NCI-H2029 treated with DMSO at 0.1 percent for 48 hours (cell line): ENCODE results near the gene SETD1B.
"Not testable (repeated sequence)": the region's sequence is repeated elsewhere in the genome, so short reads cannot be mapped to it uniquely, and the experiment has no call there.

Experiments
- DNase-seq: peaks from one replicate; lab custom pipeline; 2025; lab: John Stamatoyannopoulos, UW

Gene SETD1B

DNA sequence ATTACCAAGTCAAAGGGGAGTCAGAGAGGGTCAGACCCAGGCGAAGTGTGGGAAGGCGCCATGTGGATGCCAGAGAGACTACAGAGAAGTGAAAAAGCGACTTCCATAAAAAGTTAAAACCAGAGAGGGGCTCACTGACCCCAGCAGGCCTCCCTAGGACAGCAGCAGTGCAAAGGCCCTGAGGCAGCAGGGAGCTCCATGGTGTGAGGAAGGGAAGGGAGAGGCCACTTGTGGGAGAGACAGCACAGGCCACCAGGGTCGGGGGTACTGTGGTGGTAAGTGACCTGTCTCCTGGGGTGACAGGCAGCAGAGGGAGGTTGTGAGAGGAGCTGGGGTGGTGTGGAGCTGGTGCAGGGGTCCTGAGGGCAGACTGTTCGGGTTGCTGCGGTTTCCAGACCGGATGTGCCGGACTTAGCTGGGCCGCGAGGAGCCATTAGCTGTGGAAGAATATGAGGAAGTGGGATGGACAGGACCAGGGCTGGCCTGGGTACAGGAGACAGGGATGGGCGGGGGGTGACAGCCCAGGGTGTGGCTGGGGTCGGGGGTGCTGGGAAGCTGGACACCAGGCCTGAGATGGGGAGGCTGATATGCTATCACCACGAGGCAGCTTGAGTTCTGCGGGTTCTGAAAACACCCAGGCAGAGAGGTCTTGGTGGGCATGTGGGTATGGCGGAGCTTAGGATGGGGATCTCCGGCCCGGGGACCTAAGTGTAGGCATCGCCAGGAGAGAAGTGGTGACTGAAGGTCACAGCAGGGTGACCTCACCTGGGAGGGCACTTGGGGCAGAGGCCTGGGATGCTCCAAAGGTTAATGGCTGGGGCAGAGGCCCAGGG lies 22.7 kb downstream of the SETD1B start:
- no peak for DNase-seq

DNA sequence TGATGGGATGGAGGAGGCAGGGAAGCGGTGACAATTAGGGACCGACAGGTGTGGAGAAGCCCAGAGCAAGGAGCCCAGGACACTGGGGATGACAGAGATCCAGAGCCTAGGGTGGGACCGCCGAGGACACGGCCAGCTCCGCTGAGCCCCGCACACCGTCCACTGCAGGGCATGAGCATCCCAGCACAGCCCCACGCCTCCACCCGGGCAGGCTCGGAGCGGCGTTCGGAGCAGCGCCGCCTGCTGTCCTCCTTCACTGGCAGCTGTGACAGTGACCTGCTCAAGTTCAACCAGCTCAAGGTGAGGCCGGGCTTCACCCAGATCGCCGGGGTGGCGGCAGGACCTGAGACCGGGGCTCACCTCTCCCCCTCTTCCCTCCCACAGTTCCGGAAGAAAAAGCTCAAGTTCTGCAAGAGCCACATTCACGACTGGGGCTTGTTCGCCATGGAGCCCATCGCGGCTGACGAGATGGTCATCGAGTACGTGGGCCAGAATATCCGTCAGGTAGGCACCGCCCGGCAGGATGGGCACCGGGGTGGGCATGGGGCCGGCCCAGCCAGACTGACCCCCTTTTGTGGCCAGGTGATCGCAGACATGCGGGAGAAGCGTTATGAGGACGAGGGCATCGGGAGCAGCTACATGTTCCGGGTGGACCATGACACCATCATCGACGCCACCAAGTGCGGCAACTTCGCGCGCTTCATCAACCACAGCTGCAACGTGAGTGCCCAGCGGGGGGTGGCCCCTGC lies 23.7 kb downstream of the SETD1B start:
- no peak for DNase-seq

DNA sequence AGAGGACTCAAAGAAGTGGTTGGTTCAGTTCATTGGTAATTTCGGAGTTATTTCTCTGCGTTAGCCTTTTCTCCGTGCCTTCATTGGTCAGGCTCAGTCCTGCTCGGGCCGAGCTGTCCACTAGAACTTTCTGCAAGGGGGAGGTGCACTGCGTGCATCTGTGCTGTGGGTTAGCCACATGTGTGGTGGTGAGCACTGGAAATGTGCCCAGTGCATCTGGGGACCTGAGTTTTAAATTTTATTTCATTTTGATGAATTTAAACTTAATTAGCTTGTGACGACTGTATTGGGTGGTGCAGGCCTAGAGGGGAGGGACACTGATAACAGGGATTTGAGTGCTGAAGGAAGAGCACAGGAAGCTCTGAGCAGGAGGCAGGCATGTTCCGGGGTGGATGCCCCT lies 24.5 kb downstream of the SETD1B start:
- no peak for DNase-seq

DNA sequence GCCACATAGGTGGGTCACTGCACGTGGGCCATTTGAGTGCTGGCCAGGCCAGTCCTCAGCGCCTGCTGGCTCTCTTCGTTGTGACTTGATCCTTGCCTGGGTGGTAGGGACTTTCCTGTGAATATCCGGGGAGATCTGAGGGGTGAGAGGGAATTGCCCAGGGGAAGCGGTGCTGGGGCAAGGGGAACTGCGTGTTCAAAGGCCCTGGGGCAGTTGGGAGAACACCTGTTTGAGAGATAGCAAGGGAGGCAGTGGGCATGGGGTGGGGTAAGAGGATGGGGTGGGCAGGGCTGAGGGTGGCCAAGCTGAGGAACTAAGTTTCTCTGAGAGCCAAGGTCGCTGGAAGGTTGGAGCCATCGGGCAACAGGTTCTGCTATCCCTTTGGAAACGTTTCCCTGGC lies 25.0 kb downstream of the SETD1B start:
- no peak for DNase-seq

DNA sequence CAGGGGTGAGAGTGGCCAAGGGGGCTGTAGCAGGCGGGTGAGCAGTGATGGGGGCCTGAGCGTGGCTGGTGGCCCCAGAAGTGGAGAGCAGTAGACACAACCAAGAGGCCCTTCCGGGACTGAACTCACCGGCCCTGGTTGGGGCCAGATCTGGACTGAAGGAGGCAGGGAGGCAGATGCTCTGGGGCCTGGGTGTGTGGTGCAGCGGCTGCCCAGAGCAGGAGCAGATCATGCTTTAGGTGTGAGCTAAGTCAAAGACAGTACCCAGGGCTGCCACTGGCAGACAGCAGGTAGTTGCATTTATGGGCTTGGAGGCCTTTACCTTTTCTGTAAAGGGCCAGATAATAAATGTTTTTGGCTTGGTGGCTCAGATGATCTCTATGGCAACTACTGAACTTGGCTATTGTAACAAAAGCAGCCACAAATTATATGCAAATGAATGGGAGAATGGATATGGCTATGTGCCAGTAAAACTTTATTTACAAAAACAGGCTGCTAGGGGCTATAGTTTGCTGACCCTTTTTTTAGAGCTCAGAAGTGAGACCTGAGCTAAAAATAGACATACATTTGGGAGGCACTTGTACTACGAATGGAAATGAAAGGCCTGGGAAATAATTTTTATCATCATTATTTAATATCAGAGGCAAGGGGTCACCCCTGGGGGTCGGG lies 25.6 kb downstream of the SETD1B start:
- no peak for DNase-seq

DNA sequence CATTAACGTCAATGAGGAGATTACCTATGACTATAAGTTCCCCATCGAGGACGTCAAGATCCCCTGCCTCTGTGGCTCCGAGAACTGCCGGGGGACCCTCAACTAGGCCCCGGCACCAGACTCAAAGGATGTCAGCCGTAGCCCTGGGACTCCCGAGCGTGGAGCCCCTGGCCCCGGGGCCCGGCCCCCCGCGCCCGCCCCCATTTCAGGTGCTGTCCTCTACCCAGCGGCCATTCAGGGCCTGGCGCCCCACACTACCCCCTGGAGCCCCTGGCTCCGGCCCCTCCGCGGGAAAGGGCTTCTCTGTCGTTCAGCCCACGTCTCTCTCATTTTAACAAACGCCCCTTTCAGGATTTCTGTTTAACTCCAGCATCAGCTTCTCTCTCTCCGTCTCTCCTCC lies 26.3 kb downstream of the SETD1B start:
- no peak for DNase-seq

DNA sequence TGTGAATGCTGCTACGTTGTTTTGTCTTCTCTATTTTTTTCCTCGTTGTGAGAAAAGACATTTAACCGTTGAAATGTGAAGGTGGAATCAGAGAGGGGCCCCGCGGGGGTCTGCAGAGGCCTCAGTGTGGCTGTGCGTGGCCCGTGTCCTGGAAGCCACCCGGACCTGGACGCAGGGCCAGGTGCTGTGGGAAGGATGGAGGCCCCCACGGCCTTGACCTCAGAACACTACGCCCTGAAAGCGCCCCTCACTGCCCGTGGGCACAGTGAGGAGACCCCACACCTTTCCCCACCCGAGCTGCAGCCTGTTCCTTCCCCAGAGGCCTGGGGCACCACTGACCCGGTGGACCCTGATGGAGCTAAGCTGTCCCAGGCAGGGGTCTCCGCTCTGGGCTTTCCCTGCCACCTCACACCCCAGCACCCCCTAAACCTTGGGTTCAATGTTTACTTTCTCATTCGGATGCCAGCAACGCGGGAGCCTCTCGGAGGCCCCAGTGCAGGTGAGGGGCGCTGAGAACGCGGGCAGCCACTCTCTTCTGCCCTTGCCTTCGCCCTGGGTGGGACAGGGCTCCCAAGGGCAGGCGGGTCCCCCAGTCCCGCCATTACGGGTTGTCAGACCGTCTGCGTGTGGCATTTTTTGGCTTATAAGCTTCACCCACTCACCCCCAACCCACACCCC lies 26.9 kb downstream of the SETD1B start:
- no peak for DNase-seq

DNA sequence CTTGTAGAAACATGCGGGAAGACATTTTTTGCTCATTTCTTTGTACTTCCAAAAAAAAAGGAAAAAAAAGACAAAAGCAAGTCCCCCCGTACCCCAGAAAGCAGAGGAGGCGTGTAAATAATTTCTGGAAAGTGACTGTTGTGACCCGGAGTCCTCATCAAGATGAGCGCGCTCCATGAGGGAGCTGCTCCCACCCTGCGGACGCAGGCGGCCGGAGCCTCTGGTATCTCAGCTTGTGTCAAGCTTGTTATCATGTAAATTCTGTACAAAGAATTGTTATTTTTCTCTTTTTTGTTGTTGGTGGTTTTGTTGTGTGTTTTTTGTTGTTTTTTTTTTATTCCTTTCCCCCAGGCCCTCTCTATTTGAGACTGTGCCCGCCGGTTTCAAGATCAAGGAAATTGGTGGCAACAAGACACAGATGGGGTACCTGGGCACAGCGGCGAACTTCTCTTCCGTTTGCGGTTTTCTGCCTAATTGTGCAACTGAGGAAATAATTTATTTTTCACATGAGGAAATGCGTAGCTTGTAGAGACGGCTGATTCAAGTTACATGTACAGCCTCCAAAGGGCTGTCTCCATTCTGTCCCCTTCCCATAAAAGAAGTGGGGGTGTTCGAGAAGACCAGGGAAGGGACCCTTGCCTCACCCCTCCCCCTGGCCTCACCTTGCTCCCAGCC lies 27.9 kb downstream of the SETD1B start:
- DNase-seq: no peak

DNA sequence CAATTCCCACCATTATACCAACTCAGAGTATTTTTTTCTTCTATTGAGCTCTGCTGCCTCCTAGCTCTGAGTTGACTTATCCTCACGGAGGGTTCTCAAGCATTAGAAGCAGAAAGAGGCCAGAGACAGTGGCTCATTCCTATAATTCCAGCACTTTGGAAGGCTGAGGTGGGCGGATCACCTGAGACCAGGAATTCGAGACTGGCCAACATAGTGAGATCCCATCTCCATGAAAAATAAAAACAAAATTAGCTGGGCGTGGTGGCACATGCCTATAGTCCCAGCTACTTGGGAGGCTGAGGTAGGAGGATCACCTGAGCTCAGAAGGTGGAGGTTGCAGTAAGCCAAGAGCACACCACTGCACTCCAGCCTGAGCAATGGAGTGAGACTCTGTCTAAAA lies 33.9 kb downstream of the SETD1B start:
- DNase-seq: no peak

DNA sequence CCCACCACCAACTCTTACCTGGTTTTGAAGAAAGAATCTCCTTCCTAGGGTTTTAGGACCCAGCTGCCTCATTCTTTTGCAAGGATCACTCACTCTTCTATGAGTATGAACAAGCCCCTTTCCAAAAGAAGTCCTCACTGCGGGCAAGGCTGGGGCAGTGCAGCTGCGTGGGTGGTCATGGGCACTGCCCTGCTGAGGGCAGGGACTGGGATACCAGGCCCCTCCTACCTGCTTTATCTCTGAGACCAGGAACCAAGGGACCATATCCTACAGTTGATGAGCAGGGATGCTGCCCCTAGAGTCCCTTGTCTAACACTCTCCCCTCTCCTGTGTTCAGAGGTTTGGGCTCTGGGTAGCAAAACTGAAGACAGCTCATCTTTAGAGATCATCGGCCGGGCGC lies 34.3 kb downstream of the SETD1B start:
- DNase-seq: no peak

DNA sequence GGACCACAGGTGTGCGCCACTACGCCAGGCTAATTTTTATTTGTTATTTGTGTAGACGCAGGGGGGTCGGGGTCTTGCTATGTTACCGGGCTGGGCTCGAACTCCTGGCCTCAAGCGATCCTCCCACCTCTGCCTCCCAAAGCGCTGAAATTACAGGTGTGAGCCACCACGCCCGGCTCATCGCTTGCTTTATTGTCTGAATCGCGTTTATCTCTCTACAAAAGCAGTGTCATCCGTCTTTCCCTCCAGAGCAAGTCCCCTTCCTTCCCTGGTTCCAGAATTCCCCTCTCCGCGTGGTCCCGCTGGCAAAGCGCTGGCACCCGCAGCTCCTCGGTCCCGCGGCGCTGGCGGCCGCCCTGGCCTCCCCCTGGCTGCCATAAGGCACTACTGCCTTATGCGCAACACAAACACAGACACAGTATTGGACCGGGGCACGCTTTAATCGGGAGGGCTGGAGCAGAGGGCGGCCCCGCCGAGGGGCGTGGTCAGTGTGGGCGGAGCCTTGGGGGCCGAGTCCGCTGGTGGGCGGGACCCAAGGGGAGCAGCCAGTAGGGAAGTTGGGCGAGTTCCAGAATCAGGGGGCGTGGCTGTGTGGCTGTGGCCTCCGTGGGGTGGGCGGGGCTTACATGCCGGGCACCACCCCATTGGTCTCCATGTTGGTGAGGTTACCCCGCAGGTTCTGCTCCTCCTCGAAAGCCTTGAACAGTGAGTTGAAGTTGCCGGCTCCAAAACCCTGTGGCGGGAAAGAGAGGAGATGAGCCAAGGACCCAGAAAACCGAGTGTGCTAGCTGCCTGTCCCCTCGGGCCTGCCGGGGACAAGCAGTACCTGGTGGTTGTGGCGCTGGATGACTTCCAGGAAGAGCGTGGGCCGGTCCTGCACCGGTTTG lies 35.5 kb downstream of the SETD1B start:
- peak; percentile 86 for DNase-seq

DNA sequence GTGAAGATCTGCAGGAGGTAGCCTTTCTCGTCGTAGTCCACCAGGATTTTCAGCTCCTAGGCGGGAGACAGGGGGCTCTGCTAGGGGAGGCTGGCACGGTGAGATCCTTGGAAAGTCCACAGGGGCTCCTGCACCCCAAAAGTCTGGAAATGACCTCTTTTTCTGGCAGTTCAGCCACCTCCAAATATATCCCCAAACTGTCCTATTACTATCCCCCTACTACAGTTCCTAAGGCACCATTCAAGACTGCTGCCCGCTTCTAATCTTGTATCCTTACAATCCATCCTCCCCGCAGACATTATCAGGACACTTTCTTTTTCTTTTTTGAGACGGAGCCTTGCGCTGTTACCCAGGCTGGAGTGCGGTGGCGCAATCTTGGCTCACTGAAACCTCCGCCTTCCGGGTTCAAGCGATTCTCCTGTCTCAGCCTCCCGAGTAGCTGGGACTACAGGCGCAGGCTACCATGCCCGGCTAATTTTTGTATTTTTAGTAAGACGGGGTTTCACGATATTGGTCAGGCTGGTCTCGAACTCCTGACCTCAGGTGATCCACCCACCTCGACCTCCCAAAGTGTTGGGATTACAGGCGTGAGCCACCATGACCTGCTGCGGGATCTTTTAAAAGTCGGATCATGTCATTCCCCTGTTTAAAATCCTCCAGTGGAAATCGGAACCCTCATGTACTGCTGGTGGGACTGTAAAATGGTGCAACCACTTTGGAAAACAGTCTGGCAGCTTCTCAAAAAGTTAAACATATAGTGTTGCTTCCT lies 36.4 kb downstream of the SETD1B start:
- DNase-seq: no peak

DNA sequence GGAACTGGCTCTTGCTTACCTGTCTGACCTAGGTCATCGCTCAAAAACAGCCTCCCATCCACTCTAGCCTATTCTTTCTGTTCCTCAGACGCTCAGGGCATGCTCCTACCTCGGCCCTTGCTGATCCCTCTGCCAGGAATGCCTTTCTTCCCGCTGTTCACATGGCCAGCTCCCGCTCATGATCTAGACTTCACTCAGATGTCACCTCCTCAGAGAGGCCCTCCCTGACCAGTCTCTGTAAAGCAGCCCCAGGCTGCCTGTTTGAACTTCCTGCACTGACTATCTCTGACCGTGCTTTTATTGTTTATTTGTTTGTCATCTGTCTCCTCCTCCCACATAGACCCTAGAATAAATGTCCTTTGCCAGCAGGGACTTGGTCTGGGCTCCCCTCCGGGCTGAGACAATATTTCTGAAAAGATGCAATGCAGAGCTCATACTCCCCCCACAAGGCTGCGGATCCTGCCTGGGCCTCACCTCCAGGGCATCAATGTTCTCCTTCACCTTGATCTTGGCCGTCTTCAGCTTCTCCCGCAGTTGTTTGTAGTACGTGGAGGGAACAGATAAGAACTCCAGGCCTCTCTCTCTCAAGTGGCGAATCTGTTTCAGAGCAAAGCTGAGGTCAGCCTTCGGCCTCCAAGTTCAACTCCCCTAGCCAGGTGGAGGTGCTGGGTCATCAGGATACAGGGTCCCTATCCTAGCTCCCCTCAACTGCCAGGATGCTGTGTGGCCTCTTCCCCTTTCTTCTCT lies 39.6 kb downstream of the SETD1B start:
- DNase-seq: no peak

DNA sequence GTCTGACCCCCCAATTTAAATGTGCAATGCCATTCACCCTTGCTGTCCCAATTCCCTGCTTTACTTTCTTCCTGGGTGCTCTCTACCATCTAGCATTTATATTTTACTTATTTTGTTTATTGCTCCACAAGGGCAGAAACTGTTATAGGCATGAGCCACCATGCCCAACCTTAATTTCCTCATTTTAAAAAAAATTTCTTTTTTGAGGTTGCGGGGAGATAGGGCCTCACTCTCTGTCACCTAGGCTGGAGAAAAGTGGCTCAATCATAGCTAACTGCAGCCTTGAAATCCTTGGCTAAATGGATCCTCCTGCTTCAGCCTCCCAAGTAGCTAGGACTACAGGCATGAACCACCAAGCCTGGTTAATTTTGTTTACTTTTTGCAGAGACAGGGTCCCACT lies 41.9 kb downstream of the SETD1B start:
- no peak for DNase-seq

DNA sequence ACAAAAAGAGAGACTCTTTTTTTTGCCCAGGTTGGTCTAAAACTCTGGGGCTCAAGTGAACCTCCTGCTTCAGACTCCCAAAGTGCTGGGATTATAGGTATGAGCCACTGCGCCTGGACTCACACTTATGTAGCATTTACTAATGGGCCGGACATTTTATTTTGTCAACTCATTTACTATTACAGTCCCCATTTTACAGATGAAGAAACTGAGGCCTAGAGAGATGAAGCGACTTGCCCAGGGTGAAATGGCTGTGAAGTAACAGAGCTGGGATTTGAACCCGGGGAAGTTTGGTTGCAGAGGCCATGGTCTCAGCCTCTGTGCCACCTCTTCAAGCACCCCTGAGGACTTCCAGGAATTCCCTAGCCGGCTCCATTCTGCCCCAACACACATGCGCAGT lies 45.4 kb downstream of the SETD1B start:
- DNase-seq: no peak

DNA sequence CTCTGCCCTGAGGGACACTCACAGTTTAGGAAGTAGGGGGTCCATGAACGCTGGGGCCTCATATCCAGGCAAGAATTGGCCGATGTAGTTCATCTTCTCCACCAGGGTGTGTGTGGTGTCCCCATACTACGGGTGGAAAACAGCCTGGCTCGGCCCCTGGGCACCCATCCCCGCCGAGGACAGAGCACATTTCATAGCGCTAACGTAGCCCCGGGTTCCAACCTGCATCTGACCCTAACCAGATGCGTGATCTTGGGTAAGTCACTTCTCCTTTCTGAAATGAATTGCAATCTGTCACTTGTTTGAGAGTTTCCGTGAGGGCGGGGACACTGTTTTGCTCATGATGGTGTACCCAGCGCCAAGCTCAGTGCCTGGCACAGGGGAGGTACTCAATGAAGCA lies 45.9 kb downstream of the SETD1B start:
- DNase-seq: no peak

DNA sequence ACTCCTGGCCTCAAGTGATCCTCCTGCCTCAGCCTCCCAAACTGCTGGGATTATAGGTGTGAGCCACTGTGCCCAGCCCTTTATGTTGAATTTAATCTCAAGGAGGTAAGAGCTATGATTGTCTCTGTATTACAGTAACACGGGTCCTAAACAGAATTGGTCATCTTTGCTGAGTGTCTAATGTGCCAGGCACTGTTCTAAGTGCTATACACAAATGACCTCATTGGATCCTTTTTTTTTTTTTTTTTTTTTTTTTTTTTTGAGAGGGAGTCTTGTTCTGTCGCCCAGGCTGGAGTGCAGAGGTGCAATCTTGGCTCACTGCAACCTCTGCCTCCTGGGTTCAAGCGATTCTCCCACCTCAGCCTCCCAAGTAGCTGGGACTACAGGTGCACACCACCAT lies 48.6 kb downstream of the SETD1B start:
- DNase-seq: not testable (repeated sequence)

DNA sequence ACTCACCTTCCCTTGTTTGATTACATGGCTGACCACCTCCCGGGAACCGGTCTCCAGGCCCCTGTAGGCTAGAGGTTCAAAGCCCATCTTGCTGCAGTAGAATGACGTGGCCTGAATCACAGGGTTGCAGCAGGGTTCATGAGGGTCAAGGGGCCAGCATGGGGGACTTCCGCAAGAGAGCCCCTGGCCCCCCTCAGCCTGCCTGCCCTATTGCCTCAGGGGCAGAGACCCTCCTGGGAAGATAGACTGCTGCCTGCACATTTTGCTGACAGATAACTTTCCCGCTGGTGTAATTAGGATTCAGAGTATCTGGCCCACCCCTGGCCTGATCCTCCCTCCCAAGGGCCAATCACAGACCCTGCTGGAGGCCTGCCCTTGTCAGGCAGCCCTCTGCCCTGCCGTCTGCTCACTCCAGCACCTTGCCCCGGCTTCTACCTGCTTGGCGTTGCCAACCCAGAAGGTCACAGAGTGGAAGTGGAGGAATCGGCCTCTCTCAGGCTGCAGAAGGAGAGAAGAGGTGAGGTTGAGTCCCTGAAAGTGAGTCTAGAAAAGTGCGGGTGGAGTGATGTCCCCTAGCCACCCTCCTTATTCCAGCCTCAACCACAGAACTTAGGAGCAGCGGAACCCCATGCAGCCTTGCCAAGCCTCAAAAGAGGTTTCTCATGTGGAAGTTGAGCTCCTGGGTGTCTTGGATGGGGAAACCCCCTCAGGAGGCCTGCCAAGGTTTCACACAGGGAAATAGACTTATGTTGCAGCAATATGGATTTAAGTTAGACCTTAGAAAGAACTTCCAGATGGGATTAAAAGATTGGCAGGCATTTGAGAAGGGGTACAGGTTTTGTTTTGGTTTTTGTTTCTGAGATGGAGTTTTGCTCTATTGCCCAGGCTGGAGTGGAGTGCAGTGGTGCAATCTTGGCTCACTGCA lies 53.8 kb downstream of the SETD1B start:
- DNase-seq: no peak
